ENCODE results near the gene MXRA8.

MXRA8 gene

DNA sequence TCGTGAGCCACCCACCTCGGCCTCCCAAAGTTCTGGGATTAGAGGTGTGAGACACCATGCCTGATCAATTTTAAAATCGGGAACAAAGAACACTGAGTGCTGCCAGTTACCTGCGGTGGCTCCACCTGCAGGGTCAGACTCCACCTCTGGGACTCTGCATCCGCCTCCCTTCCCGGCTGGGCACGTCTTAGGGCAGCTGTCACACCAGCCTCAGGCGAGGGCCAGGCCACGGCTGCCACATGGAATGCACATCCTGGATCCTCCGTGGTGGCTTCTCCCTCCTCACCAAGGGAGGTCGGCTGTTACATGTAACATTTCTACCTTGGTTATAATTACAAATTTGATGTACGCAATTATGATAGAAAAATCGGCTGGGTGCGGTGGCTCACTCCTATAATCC, 5.9 kb upstream of the MXRA8 start:
- Histone ChIP-seq H3K9me3 (ENCODE audit: control insufficient read depth, low read length) (no peaks in the 10 kb centered on the region), H3K27me3 (replicated peaks; ENCODE audit: control insufficient read depth, insufficient read depth, low read length) (no peaks in the 10 kb centered on the region), H3K4me1 (ENCODE audit: control insufficient read depth, insufficient read depth, low read length) (peaks cover 28% of the 10 kb centered on the region), H3K9ac (ENCODE audit: low read length) (no peak overlapping the region), H3K36me3 (ENCODE audit: control insufficient read depth, insufficient read depth, low read length, severe bottlenecking) (no peaks in the 10 kb centered on the region), H3K4me3 (ENCODE audit: low read length) (no peak overlapping the region)
- no peak for DNase-seq (ENCODE audit: low read depth)

DNA sequence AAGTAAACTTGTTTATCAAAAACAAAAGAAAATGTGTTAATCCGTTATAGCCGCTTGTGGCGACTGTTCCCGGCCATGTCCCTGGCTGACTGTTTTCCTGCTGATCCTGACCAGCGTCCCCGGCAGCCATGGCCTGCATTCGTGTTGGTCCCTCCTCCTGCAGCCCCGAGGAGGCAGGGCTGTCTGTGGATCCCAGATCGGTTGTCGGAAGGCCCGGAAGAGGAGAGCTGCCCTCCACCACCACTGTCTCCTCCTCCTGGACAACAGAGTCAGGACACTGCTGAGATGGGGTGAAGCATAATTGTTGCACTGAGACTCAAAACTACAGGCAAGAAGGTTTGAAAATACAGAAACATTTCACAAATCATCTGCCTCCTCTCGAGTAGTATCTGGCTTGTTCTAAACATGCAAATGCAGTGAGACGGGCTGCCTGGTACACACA, 3.6 kb upstream of the MXRA8 start:
- H3K4me1 ChIP-seq (ENCODE audit: control insufficient read depth, insufficient read depth, low read length), result peaks cover 35% of the 10 kb centered on the region
- H3K27me3 ChIP-seq (replicated peaks; ENCODE audit: control insufficient read depth, insufficient read depth, low read length), result no peaks in the 10 kb centered on the region
- peak; percentile 92 for DNase-seq (ENCODE audit: low read depth)

DNA sequence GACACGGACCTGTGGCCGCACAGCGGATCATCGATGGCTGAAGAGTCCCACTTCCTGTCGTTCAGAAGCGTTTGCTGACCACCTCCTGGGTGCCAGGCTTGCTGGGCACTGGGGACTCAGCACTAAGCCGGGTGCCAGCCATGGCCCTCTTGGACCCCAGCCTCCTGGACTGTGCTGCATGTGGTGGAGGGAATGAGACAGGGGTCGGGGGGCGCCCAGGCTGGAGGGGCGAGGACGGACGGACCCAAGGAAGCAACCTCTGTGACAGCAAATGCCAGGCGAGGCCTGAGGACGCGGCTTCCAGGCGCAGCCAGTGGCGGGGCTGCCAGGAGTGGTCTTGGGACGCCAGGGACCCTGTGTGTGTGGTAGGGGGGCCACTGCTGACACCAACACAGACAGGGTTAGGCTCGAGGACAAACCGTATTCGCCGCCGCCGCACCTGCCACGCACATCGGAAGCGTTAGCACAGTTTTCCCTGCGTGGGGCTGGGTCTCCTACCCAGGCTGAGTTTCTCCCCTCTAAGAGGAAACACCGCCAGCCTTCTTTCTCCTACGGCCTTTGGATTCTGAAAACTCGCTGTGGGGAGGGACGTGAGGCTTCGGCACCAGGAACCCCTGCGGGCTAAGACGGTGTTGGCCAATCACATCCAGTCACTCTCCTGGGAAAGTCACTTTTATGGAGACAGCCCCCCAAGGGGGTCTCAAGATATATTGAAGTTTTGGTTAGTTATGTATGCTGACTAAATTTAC, 3.1 kb upstream of the MXRA8 start:
- peak; percentile 41 for DNase-seq (ENCODE audit: low read depth)
- peaks cover 35% of the 10 kb centered on the region for H3K4me1 ChIP-seq (ENCODE audit: control insufficient read depth, insufficient read depth, low read length)
- peak overlapping the region; percentile 89 for H3K9ac ChIP-seq (ENCODE audit: low read length)
- H3K27me3 ChIP-seq (replicated peaks; ENCODE audit: control insufficient read depth, insufficient read depth, low read length), result no peaks in the 10 kb centered on the region
- H3K9me3 ChIP-seq (ENCODE audit: control insufficient read depth, low read length), result no peaks in the 10 kb centered on the region
- H3K36me3 ChIP-seq (ENCODE audit: control insufficient read depth, insufficient read depth, low read length, severe bottlenecking), result no peaks in the 10 kb centered on the region
- H3K4me3 ChIP-seq (ENCODE audit: low read length), result peak overlapping the region; percentile 68

More for the DNA sequence above, 3.6 kb upstream of the MXRA8 start:
- H3K36me3 ChIP-seq (ENCODE audit: control insufficient read depth, insufficient read depth, low read length, severe bottlenecking), result no peaks in the 10 kb centered on the region
- H3K4me3 ChIP-seq (ENCODE audit: low read length), result peak overlapping the region; percentile 68
- H3K9ac ChIP-seq (ENCODE audit: low read length), result peak overlapping the region; percentile 89
- H3K9me3 ChIP-seq (ENCODE audit: control insufficient read depth, low read length), result no peaks in the 10 kb centered on the region

DNA sequence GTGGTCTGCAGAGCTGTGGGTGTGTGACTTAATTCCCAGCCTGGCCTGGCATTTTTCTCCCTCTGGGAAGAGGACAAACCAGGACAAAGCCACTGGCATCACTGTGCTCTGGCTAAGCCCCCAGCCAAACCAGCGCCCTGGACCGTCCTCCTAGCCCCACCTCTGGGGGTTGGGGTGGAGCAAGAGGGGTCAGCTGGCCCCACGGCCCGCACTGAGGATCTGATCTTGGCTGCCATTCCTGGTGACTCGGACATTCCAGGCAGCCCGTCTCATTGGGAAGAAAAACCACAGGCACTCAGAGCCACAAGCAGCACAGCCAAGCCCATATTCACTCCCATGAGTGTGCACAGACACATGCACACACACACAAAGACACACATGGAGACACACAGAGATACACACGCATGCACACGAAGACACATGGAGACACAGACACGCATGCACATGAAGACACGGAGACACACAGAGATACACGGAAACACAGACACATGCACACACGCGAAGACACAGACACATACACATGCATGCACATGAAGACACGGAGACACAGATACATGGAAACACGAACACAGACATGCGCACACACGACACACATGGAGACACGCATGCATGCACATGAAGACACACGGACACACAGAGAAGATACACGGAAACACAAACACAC, 2.3 kb upstream of the MXRA8 start:
- Histone ChIP-seq H3K9me3 (ENCODE audit: control insufficient read depth, low read length) (no peaks in the 10 kb centered on the region), H3K36me3 (ENCODE audit: control insufficient read depth, insufficient read depth, low read length, severe bottlenecking) (no peaks in the 10 kb centered on the region), H3K27me3 (replicated peaks; ENCODE audit: control insufficient read depth, insufficient read depth, low read length) (no peaks in the 10 kb centered on the region), H3K4me1 (ENCODE audit: control insufficient read depth, insufficient read depth, low read length) (peaks cover 35% of the 10 kb centered on the region), H3K4me3 (ENCODE audit: low read length) (peak overlapping the region; percentile 68), H3K9ac (ENCODE audit: low read length) (peak overlapping the region; percentile 100)
- DNase-seq (ENCODE audit: low read depth), result peak; percentile 92

DNA sequence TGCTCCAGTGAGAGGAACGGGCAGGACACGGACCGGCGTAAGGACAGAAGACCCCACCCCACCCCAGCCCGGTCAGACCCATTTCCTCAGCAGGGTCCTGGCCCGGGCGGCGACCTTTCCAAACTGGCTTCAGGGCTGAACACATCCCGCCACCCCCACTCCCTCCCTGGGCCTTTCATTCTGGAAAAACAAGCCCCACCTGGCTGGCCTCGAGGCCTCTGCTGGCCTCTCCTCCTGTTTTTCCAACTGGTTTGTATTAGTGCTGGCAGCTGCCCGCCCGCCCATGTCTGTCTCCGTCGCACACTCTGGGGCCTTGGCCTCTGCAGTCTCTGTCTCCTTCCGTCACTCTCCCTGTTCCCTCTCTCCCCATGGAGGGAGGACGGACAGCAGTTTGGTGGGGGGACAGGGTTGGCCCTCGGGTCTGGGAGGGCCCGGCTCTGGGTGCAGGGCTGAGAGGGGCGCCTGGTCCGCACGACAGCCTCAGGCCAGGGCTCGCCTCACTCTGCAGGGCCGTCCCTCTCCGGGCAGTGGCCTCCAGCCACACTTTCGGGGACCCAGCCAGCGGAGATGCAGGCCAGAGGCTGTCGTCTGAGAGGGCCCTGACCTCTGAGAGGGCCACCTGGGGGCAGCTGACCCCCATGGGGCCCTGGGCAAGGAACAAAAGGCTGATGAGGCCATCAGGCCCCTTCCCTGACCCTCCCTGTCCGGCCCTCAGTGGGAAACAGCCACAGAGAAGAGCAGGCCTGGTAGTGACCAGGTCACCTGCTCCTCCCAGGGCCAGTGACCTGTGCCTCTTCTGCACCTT, 1.5 kb upstream of the MXRA8 start:
- no peaks in the 10 kb centered on the region for H3K27me3 ChIP-seq (replicated peaks; ENCODE audit: control insufficient read depth, insufficient read depth, low read length)
- peaks cover 35% of the 10 kb centered on the region for H3K4me1 ChIP-seq (ENCODE audit: control insufficient read depth, insufficient read depth, low read length)
- DNase-seq (ENCODE audit: low read depth), result peak; percentile 92
- H3K9me3 ChIP-seq (ENCODE audit: control insufficient read depth, low read length), result no peaks in the 10 kb centered on the region
- peak overlapping the region; percentile 100 for H3K9ac ChIP-seq (ENCODE audit: low read length)
- H3K36me3 ChIP-seq (ENCODE audit: control insufficient read depth, insufficient read depth, low read length, severe bottlenecking), result no peaks in the 10 kb centered on the region
- H3K4me3 ChIP-seq (ENCODE audit: low read length), result peak overlapping the region; percentile 89

DNA sequence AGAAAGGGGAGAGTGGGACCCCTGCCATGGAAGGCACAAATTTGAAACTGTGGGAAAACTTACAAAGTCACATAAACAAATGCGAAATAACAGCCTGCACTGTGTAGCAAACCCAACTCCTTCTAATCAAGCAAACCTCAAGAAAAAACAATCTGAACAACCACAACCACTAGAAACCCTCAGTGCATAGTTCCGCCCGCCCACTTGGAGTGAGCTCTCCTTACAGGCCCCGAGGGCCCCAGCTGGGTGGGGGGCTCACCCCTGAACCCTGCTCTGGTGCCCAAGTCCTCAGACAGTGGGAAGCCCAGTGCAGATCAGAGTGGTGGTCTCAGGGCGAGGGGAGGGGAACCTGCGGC, 931 bp upstream of the MXRA8 start:
- Histone ChIP-seq H3K9me3 (ENCODE audit: control insufficient read depth, low read length) (no peaks in the 10 kb centered on the region), H3K9ac (ENCODE audit: low read length) (peak overlapping the region; percentile 100), H3K27me3 (replicated peaks; ENCODE audit: control insufficient read depth, insufficient read depth, low read length) (no peaks in the 10 kb centered on the region), H3K4me1 (ENCODE audit: control insufficient read depth, insufficient read depth, low read length) (peaks cover 35% of the 10 kb centered on the region), H3K4me3 (ENCODE audit: low read length) (peak overlapping the region; percentile 89), H3K36me3 (ENCODE audit: control insufficient read depth, insufficient read depth, low read length, severe bottlenecking) (peaks cover 6% of the 10 kb centered on the region)
- DNase-seq (ENCODE audit: low read depth), result peak; percentile 85

DNA sequence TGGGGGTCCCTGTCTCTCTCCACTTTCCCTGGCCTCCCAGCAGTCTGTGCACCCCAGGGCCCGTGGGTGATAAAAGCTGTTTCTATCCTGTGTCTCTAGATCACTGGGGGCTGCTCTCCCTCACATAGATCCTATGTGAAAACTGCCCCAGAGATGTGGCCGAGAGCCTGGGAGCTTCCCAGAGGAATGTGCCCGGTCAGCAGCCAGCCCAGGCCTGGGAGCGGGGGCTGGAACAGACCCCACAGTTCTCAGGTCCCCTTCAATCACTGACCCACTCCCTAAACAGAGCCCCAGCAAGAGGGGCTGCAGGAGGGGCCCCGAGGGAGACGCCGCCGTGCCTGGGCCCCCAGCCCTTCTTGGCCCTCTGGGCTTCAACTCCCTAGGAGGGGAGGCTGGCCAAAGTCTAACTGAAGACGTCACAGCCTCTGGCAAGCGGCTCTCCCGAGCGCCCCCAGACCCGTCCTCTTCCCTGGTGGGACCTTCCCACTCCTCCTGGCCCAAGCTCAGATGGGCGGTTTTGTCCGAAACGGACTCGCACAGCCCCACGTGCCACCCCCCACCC, 403 bp downstream of the MXRA8 start:
- no peaks in the 10 kb centered on the region for H3K9me3 ChIP-seq (ENCODE audit: control insufficient read depth, low read length)
- peaks cover 19% of the 10 kb centered on the region for H3K36me3 ChIP-seq (ENCODE audit: control insufficient read depth, insufficient read depth, low read length, severe bottlenecking)
- H3K27me3 ChIP-seq (replicated peaks; ENCODE audit: control insufficient read depth, insufficient read depth, low read length), result no peaks in the 10 kb centered on the region
- peak overlapping the region; percentile 89 for H3K4me3 ChIP-seq (ENCODE audit: low read length)
- H3K4me1 ChIP-seq (ENCODE audit: control insufficient read depth, insufficient read depth, low read length), result peaks cover 43% of the 10 kb centered on the region
- DNase-seq (ENCODE audit: low read depth), result peak; percentile 56
- peak overlapping the region; percentile 100 for H3K9ac ChIP-seq (ENCODE audit: low read length)

DNA sequence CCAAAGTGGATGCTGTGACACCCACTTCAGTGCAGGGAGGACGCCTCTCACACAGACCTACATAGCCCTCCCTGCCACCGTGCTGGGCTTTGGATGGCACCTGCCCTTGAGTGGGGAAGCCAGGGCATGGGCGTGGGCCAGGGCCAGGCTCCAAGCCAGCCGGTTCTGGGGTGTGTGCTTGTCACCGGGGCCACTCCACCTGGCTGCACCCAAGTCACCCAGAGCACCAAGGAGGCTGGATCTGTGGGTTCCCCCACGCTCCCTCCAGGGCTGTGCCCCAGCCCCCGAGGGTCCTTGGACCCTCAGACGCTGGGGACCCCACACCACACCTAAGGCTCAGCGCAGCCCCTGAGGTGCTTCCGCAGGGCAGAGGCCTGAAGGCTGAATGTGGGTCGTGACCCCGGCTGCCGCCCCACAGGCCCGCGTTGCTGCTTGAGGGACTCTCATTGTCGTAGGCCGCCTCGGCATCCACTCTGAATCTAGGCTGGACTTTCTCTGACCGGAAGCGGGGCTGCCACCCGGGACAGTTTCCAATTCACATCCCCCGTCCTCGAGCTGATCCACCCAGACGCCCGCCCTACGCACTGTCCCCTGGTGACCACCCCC, 1.5 kb downstream of the MXRA8 start:
- H3K9me3 ChIP-seq (ENCODE audit: control insufficient read depth, low read length), result no peaks in the 10 kb centered on the region
- peak; percentile 55 for DNase-seq (ENCODE audit: low read depth)
- H3K27me3 ChIP-seq (replicated peaks; ENCODE audit: control insufficient read depth, insufficient read depth, low read length), result no peaks in the 10 kb centered on the region
- H3K9ac ChIP-seq (ENCODE audit: low read length), result peak overlapping the region; percentile 100
- H3K4me3 ChIP-seq (ENCODE audit: low read length), result peak overlapping the region; percentile 89
- H3K36me3 ChIP-seq (ENCODE audit: control insufficient read depth, insufficient read depth, low read length, severe bottlenecking), result peaks cover 26% of the 10 kb centered on the region
- peaks cover 48% of the 10 kb centered on the region for H3K4me1 ChIP-seq (ENCODE audit: control insufficient read depth, insufficient read depth, low read length)

DNA sequence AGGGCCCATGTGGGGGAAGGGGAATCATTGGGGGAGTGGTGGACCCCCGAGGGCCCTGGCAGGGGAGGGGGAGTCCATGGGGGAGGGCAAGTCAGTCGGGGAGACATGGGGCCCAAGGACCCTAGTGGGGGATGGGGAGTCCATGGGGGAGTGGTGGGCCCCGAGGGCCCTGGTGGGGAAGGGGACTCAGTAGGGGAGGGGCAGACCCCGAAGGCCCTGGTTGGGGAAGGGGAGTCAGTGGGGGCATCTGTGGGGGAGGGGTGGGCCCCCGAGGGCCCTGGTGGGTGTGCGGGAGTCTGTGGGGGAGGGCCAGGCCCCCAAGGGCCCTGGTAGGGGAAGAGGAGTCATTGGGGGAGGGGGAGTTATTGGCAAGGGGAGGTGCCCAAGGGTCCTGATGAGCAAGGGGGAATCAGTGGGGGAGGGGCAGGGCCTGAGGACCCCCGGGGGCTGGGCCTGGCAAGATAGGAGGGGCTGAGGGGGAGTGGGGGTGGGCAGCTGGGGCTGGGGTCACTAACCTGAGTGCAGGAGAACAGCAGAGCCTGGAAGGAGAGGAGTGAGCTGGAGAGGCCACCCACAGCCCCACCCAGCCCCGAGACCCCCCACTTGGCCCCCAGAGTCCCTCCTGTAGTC, 2.1 kb downstream of the MXRA8 start:
- peak overlapping the region; percentile 100 for H3K9ac ChIP-seq (ENCODE audit: low read length)
- DNase-seq (ENCODE audit: low read depth), result no peak
- H3K4me3 ChIP-seq (ENCODE audit: low read length), result peak overlapping the region; percentile 89
- peaks cover 42% of the 10 kb centered on the region for H3K4me1 ChIP-seq (ENCODE audit: control insufficient read depth, insufficient read depth, low read length)
- H3K9me3 ChIP-seq (ENCODE audit: control insufficient read depth, low read length), result no peaks in the 10 kb centered on the region
- no peaks in the 10 kb centered on the region for H3K27me3 ChIP-seq (replicated peaks; ENCODE audit: control insufficient read depth, insufficient read depth, low read length)
- H3K36me3 ChIP-seq (ENCODE audit: control insufficient read depth, insufficient read depth, low read length, severe bottlenecking), result peaks cover 26% of the 10 kb centered on the region

DNA sequence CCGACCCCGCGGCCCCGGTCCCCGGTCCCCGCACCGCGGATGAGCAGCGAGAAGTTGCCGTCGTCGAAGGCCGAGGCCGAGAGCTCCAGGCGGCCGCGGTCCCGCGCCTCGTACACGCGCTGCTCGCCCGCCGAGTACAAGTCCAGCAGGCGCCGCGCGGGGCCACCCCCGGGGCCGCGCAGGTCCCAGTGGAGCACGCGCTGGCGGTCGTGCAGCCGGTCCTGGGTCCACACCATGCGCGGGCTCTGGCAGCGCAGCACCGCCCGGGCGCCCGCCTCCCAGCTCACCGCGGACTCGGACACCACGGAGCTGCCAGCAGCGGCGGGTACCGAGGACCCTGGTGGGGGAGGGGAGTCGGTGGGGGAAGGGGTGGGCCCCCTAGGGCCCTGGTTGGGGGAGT, 2.9 kb downstream of the MXRA8 start:
- no peaks in the 10 kb centered on the region for H3K27me3 ChIP-seq (replicated peaks; ENCODE audit: control insufficient read depth, insufficient read depth, low read length)
- peak overlapping the region; percentile 34 for H3K9ac ChIP-seq (ENCODE audit: low read length)
- peaks cover 26% of the 10 kb centered on the region for H3K36me3 ChIP-seq (ENCODE audit: control insufficient read depth, insufficient read depth, low read length, severe bottlenecking)
- peaks cover 36% of the 10 kb centered on the region for H3K4me1 ChIP-seq (ENCODE audit: control insufficient read depth, insufficient read depth, low read length)
- H3K4me3 ChIP-seq (ENCODE audit: low read length), result peak overlapping the region; percentile 58
- H3K9me3 ChIP-seq (ENCODE audit: control insufficient read depth, low read length), result no peaks in the 10 kb centered on the region
- DNase-seq (ENCODE audit: low read depth), result peak; percentile 64
